A673 (cell line): Measurements from ENCODE around the gene SRPX2. TPM values are rescaled to one million over a fixed set of nuclear protein-coding genes. Genes with fewer than 3 reads are reported as not detected.

Experiments
- BruUV-seq: library from RNA; stranded (reverse); fragments of 400-500 nt; replicated peaks from 2 replicates; lab custom pipeline; 2021; lab: Mats Ljungman, UMichigan
- CTCF ChIA-PET: fragments of 300-600 bp; sonication (Branson Sonifier 250); formaldehyde crosslinking; loops from one replicate; lab custom pipeline; 2022; ENCODE audit warnings: antibody characterized with exemption; lab: Charles Lee
- POLR2A ChIA-PET: fragments of 300-600 bp; sonication (Branson Sonifier 250); formaldehyde crosslinking; loops from one replicate; lab custom pipeline; 2022; ENCODE audit warnings: antibody characterized with exemption; ENCODE audit not compliant: low non-redundant PET; lab: Charles Lee
- DNase-seq: peaks from one replicate; pipeline ENCODE4 v3.0.0-alpha.2; 2015; ENCODE audit warnings: low spot score
- H3K27ac ChIP-seq: fragments of 200-600 bp; sonication (generic); 2 replicates; pipeline ENCODE4 v1.5.1; 2016; ENCODE audit warnings: mixed run types, low read depth, mild to moderate bottlenecking, mixed read lengths, antibody characterized with exemption, low read length; ENCODE audit not compliant: poor library complexity, severe bottlenecking
- H3K27me3 ChIP-seq: fragments of 200-600 bp; sonication (generic); replicated peaks from 2 replicates; pipeline ENCODE4 v1.6.1; 2017; ENCODE audit warnings: mixed run types, low read depth, mild to moderate bottlenecking, mixed read lengths, antibody characterized with exemption, low read length; ENCODE audit not compliant: insufficient read depth, poor library complexity
- H3K36me3 ChIP-seq: fragments of 200-600 bp; sonication (generic); 2 replicates; pipeline ENCODE4 v1.6.1; 2016; ENCODE audit warnings: mixed run types, mild to moderate bottlenecking, mixed read lengths, antibody characterized with exemption, low read length; ENCODE audit not compliant: insufficient read depth, poor library complexity, severe bottlenecking
- H3K4me1 ChIP-seq: fragments of 200-600 bp; sonication (generic); 2 replicates; pipeline ENCODE4 v1.6.1; 2017; ENCODE audit warnings: mixed run types, mild to moderate bottlenecking, mixed read lengths, antibody characterized with exemption, low read length; ENCODE audit not compliant: insufficient read depth, poor library complexity, severe bottlenecking
- H3K4me3 ChIP-seq: fragments of 200-600 bp; sonication (generic); 2 replicates; pipeline ENCODE4 v1.5.1; 2016; ENCODE audit warnings: low read depth, mixed run types, mild to moderate bottlenecking, mixed read lengths, low read length; ENCODE audit not compliant: poor library complexity, severe bottlenecking
- H3K9me3 ChIP-seq: fragments of 200-600 bp; sonication (generic); 2 replicates; pipeline ENCODE4 v1.6.1; 2016; ENCODE audit warnings: mixed run types, low read depth, mild to moderate bottlenecking, mixed read lengths, antibody characterized with exemption, low read length; ENCODE audit not compliant: poor library complexity, severe bottlenecking
- EZH2 ChIP-seq: fragments of 200-600 bp; sonication (generic); IDR thresholded peaks from 2 replicates; pipeline ENCODE4 v1.6.1; 2017; ENCODE audit warnings: borderline replicate concordance, low read depth, mild to moderate bottlenecking, mixed read lengths, antibody characterized with exemption, low read length; ENCODE audit not compliant: poor library complexity, severe bottlenecking
- intact Hi-C: fragments of 100-400 bp; cut with micrococcal nuclease; formaldehyde crosslinking; loops from one replicate; pipeline ENCODE4 v1.10.0; 2022; ENCODE audit not compliant: unreplicated experiment
- total RNA-seq: library from RNA; stranded (reverse); gene quantifications from 2 replicates; pipeline ENCODE4 v1.2.3, GENCODE V29; 2021
- TF ChIP-seq, protein P1 (sequence below): fragments of 300-800, 200-600 bp; sonication (generic); conservative IDR thresholded peaks from 2 replicates; pipeline ENCODE4 v1.5.1; 2017; ENCODE audit warnings: low read depth, mild to moderate bottlenecking, antibody characterized with exemption, low read length, moderate library complexity, mixed read lengths

SRPX2 gene
- total RNA-seq, 1 experiment from 2014 or later: 12.3 TPM

DNA sequence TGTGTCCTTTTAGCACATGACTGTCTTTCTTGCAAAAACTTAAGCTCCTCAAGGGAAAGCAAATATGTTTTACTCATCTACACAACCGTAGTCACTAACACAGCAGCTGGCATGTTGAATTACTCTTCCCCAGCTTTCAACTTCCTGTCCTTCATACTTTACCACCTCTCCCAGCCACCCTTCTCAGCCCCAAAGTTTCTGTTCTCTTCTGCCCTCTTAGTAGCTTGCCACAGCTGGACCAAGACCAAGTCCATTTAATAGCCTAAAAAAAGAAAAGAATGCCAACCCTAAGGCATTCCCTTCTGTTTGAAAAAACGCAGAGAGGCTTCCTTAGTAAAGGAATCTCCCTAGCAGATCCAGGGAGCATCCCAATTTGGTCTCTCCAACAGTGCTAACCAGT, 36.8 kb downstream of the SRPX2 start:
- BruUV-seq: no TSS peak
- TF ChIP-seq EZH2: no peak
- TF ChIP-seq, protein P1, sequence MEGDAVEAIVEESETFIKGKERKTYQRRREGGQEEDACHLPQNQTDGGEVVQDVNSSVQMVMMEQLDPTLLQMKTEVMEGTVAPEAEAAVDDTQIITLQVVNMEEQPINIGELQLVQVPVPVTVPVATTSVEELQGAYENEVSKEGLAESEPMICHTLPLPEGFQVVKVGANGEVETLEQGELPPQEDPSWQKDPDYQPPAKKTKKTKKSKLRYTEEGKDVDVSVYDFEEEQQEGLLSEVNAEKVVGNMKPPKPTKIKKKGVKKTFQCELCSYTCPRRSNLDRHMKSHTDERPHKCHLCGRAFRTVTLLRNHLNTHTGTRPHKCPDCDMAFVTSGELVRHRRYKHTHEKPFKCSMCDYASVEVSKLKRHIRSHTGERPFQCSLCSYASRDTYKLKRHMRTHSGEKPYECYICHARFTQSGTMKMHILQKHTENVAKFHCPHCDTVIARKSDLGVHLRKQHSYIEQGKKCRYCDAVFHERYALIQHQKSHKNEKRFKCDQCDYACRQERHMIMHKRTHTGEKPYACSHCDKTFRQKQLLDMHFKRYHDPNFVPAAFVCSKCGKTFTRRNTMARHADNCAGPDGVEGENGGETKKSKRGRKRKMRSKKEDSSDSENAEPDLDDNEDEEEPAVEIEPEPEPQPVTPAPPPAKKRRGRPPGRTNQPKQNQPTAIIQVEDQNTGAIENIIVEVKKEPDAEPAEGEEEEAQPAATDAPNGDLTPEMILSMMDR: no peak
- Histone ChIP-seq H3K4me3 (no peak overlapping the region), H3K27ac (no peak overlapping the region), H3K27me3 (no peaks in the 10 kb centered on the region), H3K9me3 (no peaks in the 10 kb centered on the region), H3K4me1 (no peaks in the 10 kb centered on the region), H3K36me3 (no peaks in the 10 kb centered on the region)
- POLR2A ChIA-PET: no interaction called here
- intact Hi-C loops: no loop called here
- CTCF ChIA-PET: no interaction called here
- DNase-seq: no peak

DNA sequence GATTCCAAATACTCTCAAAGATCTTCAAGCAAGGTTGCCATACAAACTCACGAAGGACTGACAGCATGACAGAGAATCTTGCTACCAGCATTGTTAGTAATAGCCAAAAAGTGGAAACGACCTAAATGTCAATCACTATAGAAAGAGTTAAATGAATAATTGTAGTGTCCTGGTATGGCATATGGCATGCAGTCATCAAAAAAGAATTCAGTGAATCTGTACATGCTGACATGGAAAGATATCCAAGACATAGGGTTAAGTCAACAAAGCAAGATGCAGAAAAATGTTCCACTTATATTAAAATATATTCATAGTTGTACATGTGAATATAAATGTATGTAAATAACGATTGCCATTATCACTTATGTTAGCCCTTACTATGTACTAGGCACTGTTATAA, 37.6 kb downstream of the SRPX2 start:
- Histone ChIP-seq H3K9me3 (no peaks in the 10 kb centered on the region), H3K4me3 (no peak overlapping the region), H3K27ac (no peak overlapping the region), H3K4me1 (no peaks in the 10 kb centered on the region), H3K27me3 (no peaks in the 10 kb centered on the region), H3K36me3 (no peaks in the 10 kb centered on the region)
- BruUV-seq: no TSS peak
- intact Hi-C loops: no loop called here
- DNase-seq: no peak
- TF ChIP-seq, protein P1: no peak
- no peak for TF ChIP-seq EZH2
- POLR2A ChIA-PET: no interaction called here
- CTCF ChIA-PET: no interaction called here

DNA sequence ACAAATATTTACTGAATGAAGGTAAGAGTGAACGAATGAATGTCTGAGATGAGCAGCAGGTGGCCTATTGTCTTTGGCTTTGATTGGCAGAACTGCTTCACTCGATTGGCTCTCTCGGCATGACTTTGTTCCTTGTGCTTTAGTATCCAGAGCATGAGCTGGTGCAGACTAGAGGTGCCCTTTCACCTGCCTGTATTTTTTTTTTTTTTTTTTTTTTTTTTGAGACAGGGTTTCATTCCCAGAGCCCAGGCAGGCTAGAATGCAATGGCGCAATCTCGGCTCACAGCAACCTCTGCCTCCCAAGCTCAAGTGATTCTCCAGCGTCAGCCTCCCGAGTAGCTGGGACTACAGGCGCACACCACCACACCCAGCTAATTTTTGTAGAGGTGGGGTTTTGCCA, 38.9 kb downstream of the SRPX2 start:
- no peak for DNase-seq
- Histone ChIP-seq H3K27ac (no peak overlapping the region), H3K4me3 (no peak overlapping the region), H3K36me3 (no peaks in the 10 kb centered on the region), H3K27me3 (no peaks in the 10 kb centered on the region), H3K9me3 (no peaks in the 10 kb centered on the region), H3K4me1 (no peaks in the 10 kb centered on the region)
- ChIA-PET POLR2A (no interaction called here), CTCF (interaction anchor here (0.8 kb wide), 1 partner anchor 11 kb away, joined by 8 read pairs; no protein-coding TSS in a partner anchor)
- no peak for TF ChIP-seq EZH2
- TF ChIP-seq, protein P1: no peak
- intact Hi-C loops: no loop called here
- no TSS peak for BruUV-seq
